Spleen (tissue), 11 donors: Measurements from ENCODE around the gene RWDD3. TPM values are rescaled to one million over a fixed set of nuclear protein-coding genes. Genes with fewer than 3 reads are reported as not detected.

Experiments
- DNase-seq: peaks from one replicate; pipeline ENCODE4 v3.0.0-alpha.2; 2020
- H3K27ac ChIP-seq, 8 donors: fragments of 200-600 bp; sonication (generic) in 7 of 8; 1 replicate in 4 of 8; 2 replicates in 4 of 8; pipeline versions ENCODE4 v1.5.0 to v1.8.0; 2016 to 2021; ENCODE audit warnings: inconsistent platforms in 4 of 8, mild to moderate bottlenecking in 4 of 8, moderate library complexity in 1 of 8
- H3K27me3 ChIP-seq, 7 donors: fragments of 200-600 bp; sonication (generic) in 6 of 7; replicated peaks in 1 of 7; 1 replicate in 4 of 7; 2 replicates in 3 of 7; pipeline versions ENCODE4 v1.5.0 to v1.8.0; 2016 to 2021; ENCODE audit warnings: inconsistent platforms in 3 of 7, mild to moderate bottlenecking in 1 of 7
- H3K36me3 ChIP-seq, 6 donors: fragments of 200-600 bp; sonication (generic) in 5 of 6; 1 replicate in 4 of 6; 2 replicates in 2 of 6; pipeline versions ENCODE4 v1.5.0 to v1.8.0; 2016 to 2021; ENCODE audit warnings: inconsistent platforms in 2 of 6
- H3K4me1 ChIP-seq, 6 donors: fragments of 200-600 bp; sonication (generic) in 5 of 6; 1 replicate in 3 of 6; 2 replicates in 3 of 6; pipeline versions ENCODE4 v1.5.0 to v1.8.0; 2016 to 2021; ENCODE audit warnings: inconsistent platforms in 3 of 6
- H3K4me3 ChIP-seq, 8 donors: fragments of 200-600 bp; sonication (generic) in 7 of 8; 1 replicate in 4 of 8; 2 replicates in 4 of 8; pipeline versions ENCODE4 v1.5.0 to v1.8.0; 2016 to 2021; ENCODE audit warnings: inconsistent platforms in 4 of 8, mild to moderate bottlenecking in 4 of 8, moderate library complexity in 2 of 8
- H3K9me3 ChIP-seq, 8 donors: fragments of 200-600 bp; sonication (generic) in 7 of 8; 1 replicate in 4 of 8; 2 replicates in 4 of 8; pipeline versions ENCODE4 v1.5.0 to v1.8.0; 2016 to 2021; ENCODE audit warnings: inconsistent platforms in 4 of 8
- POLR2A ChIP-seq, 3 donors: fragments of 450-650 bp; IDR thresholded peaks; one replicate each; pipeline ENCODE4 v1.5.1; 2017; ENCODE audit warnings: antibody characterized with exemption in 3 of 3, mild to moderate bottlenecking in 1 of 3
- POLR2AphosphoS5 ChIP-seq, 3 donors: sonication (generic); formaldehyde crosslinking; IDR thresholded peaks; one replicate each; pipeline ENCODE4 v1.5.1; 2017; ENCODE audit warnings: antibody characterized with exemption in 3 of 3
- WGBS, 5 donors: extraction: QIAGEN DNeasy Blood & Tissue Kit in 3 of 5; methylation state at CpG; one replicate each; pipeline versions ENCODE4 v1.1.5 to v1.1.7; 2013 to 2018; 5-methylcytosine and 5-hydroxymethylcytosine counted together
- intact Hi-C: fragments of 100-400 bp; cut with DNase I; formaldehyde crosslinking; loops from one replicate; pipeline ENCODE4 v1.15.0; 2023; ENCODE audit warnings: low total_unique reads
- polyA plus RNA-seq, 3 donors: library from polyadenylated mRNA; stranded (reverse); fragments of 200-250 nt; gene quantifications; one replicate each; pipeline ENCODE4 v1.2.1, GENCODE V29; 2013
- total RNA-seq, 7 donors: library from RNA; depleted of rRNA in 3 of 7; stranded (reverse); fragments of >200 nt in 3 of 7; fragmentation: NEBNext Ultra II Directional in 4 of 7; extraction: Animal tissue kit (Norgen Biotek cat#: 25700) in 4 of 7; gene quantifications; one replicate each; pipeline versions ENCODE4 v1.1.0 to v1.2.1, GENCODE V29; 2016 to 2021
- TF ChIP-seq, protein P1 (sequence below), 11 experiments: fragments of 200-600 bp in 7 of 11; fragments of 450-650 bp in 4 of 11; sonication (generic) in 4 of 11; IDR thresholded peaks in 8 of 11; conservative IDR thresholded peaks in 3 of 11; 1 replicate in 7 of 11; 2 replicates in 4 of 11; pipeline versions ENCODE4 v1.4.0 to v1.8.0; 2016 to 2021; ENCODE audit warnings: antibody characterized with exemption in 11 of 11, inconsistent platforms in 4 of 11, mild to moderate bottlenecking in 1 of 11
- donor health status: healthy with polysubstance abuse.
- donor health status: DM: no; HTN: no; CAD: no; lungs with moderate emphysema.
- donor health status: DM: no; HTN: no; CAD: no.
- donor health status: Bipolar disorder and iron deficiency.
- donor health status: healthy.
- donor health status: DM: no; HTN: no; CAD: no.
- donor health status: DM: yes; HTN: yes; CAD: no.

The RWDD3 gene
- total and polyA plus RNA-seq, 10 donors: 13.8 to 41.2 (median 19.7) TPM

DNA sequence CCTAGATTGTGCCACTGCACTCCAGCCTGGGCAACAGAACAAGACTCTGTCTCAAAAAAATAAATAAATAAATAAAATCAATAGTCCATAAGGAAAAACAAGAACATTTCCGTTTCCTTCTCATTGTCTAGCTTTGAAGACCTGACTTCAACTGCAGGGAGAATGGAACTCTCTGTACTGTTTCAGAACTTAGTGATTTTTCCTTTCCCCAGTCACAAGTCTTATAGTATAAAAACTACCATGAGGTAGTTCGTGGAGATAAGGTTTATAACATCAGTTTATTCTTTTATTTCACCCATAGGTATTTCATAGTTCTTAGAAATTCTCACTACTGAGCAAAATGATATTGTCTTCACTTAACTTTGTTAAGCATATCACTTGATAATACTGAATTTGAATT is 11.4 kb upstream of the RWDD3 start:
- no peak overlapping the region for H3K27ac ChIP-seq
- DNase-seq: no peak
- 69 to 91% (median 80%) methylated on average over 2 of the region's 2 CpGs for WGBS, 5 donors
- H3K9me3 ChIP-seq: no peaks in the 10 kb centered on the region
- TF ChIP-seq, protein P1, sequence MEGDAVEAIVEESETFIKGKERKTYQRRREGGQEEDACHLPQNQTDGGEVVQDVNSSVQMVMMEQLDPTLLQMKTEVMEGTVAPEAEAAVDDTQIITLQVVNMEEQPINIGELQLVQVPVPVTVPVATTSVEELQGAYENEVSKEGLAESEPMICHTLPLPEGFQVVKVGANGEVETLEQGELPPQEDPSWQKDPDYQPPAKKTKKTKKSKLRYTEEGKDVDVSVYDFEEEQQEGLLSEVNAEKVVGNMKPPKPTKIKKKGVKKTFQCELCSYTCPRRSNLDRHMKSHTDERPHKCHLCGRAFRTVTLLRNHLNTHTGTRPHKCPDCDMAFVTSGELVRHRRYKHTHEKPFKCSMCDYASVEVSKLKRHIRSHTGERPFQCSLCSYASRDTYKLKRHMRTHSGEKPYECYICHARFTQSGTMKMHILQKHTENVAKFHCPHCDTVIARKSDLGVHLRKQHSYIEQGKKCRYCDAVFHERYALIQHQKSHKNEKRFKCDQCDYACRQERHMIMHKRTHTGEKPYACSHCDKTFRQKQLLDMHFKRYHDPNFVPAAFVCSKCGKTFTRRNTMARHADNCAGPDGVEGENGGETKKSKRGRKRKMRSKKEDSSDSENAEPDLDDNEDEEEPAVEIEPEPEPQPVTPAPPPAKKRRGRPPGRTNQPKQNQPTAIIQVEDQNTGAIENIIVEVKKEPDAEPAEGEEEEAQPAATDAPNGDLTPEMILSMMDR (IDR thresholded peaks at IDR 0.05 in 8 of 11, conservative IDR thresholded peaks at IDR 0.05 in 3 of 11): no peak
- no peak for TF ChIP-seq POLR2AphosphoS5 (IDR thresholded peaks at IDR 0.05)
- no peak for TF ChIP-seq POLR2A (IDR thresholded peaks at IDR 0.05)
- intact Hi-C loops: no loop called here
- H3K4me1 ChIP-seq: no peaks in the 10 kb centered on the region
- H3K36me3 ChIP-seq: no peaks in the 10 kb centered on the region
- H3K27me3 ChIP-seq: no peaks in the 10 kb centered on the region
- H3K4me3 ChIP-seq: no peak overlapping the region

DNA sequence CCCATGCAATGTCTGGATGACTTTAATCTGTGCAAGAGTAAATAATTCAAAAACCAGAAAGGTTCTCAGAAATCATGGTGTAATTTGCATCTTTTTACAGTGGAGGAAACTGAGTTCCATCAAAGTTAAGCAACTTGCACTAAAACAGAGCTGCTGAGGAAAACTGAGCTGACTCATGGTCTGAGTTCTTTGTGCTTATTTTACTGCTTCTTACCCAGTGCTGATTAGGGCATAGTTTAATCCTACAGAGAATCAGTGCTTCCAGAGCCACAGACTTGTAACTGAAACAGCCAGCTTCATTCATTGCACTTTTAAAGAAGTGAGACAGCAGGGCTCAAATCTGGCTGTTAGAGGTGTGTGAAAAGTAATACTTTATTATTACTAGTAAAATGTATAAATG is 10.9 kb upstream of the RWDD3 start:
- Histone ChIP-seq H3K27me3 (no peaks in the 10 kb centered on the region), H3K9me3 (no peaks in the 10 kb centered on the region), H3K4me1 (no peaks in the 10 kb centered on the region), H3K27ac (no peak overlapping the region), H3K4me3 (no peak overlapping the region), H3K36me3 (no peaks in the 10 kb centered on the region)
- intact Hi-C loops: no loop called here
- no peak for DNase-seq
- TF ChIP-seq POLR2A (IDR thresholded peaks at IDR 0.05) (no peak), POLR2AphosphoS5 (IDR thresholded peaks at IDR 0.05) (no peak)
- TF ChIP-seq, protein P1 (IDR thresholded peaks at IDR 0.05 in 8 of 11, conservative IDR thresholded peaks at IDR 0.05 in 3 of 11): no peak

DNA sequence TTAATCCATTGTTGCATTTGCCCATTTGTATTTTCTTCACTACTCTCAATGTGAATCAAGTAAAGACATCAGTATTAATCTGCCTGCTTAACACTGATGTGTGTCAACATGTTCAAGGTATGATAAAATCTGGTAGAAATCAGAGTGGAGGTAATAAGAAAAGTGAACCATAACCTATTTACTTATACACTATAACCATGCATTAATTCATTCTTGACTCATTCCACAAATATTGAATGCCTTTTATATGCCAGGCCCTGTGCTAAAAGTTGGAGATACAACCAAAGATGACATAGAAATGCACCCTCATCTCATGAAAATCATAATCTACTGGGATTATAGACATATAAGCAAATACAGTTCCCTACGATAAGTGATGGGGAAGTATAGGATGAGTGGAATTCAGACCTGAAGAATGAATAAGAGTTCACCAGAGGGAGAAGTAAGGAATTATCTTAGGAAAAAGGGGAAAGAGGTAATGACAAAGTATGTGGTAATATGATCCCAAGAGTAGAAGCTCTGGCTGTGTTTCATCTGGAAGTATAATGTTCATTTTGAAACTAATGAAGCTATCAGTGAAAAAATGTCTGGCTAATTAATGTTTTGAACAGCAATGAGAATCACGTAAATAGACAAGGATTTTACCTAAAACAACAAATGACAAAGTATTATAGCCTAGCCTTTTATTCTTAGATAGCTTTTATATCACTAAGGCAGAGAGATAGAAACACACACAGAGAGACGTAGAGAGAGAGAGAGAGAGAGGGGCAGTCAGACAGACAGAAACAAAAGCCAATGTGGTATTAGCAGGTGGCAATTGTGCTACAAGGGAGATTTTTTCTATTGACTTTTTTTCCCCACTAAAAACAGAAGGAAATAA is 7.0 kb upstream of the RWDD3 start:
- Histone ChIP-seq H3K4me3 (no peak overlapping the region), H3K36me3 (no peaks in the 10 kb centered on the region), H3K4me1 (no peaks in the 10 kb centered on the region), H3K27me3 (peaks cover 0 to 6% (median 0%) of the 10 kb centered on the region in 7 donors), H3K9me3 (no peaks in the 10 kb centered on the region), H3K27ac (no peak overlapping the region)
- intact Hi-C loops: no loop called here
- TF ChIP-seq POLR2AphosphoS5 (IDR thresholded peaks at IDR 0.05) (no peak), POLR2A (IDR thresholded peaks at IDR 0.05) (no peak)
- TF ChIP-seq, protein P1 (IDR thresholded peaks at IDR 0.05 in 8 of 11, conservative IDR thresholded peaks at IDR 0.05 in 3 of 11): no peak
- DNase-seq: no peak
- 81 to 91% (median 88%) methylated on average over 3 of the region's 3 CpGs for WGBS, 5 donors

DNA sequence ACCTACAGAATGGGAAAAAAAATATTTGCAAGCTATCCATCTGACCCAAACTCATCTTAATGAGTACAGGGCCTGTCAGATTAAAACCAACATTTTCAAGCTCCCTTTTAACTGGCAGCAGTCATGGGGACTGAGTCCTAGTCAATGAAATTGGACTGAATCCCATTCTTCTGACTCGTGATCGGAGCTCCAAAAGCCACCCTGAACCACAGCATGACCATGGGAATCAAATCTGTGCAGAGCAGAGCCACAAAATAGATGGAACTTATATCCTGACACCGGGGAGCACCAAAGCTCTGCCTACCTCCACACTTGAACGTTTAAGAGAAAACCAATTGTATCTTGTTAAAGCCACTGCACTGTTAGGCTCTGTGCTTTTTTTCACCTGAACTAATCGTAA is 5.0 kb upstream of the RWDD3 start:
- WGBS, 5 donors: 74 to 89% (median 85%) methylated on average over 5 of the region's 5 CpGs
- no peak overlapping the region for H3K4me3 ChIP-seq
- no peak for TF ChIP-seq POLR2A (IDR thresholded peaks at IDR 0.05)
- TF ChIP-seq, protein P1 (IDR thresholded peaks at IDR 0.05 in 8 of 11, conservative IDR thresholded peaks at IDR 0.05 in 3 of 11): no peak
- no peak for TF ChIP-seq POLR2AphosphoS5 (IDR thresholded peaks at IDR 0.05)
- peaks cover 0 to 8% (median 0%) of the 10 kb centered on the region in 7 donors for H3K27me3 ChIP-seq
- H3K36me3 ChIP-seq: no peaks in the 10 kb centered on the region
- intact Hi-C loops: no loop called here
- DNase-seq: no peak
- no peaks in the 10 kb centered on the region for H3K9me3 ChIP-seq
- peaks cover 0 to 16% (median 8%) of the 10 kb centered on the region in 6 donors for H3K4me1 ChIP-seq
- no peak overlapping the region for H3K27ac ChIP-seq
